ENCODE measurements around the gene SOHLH2.

SOHLH2 gene

DNA sequence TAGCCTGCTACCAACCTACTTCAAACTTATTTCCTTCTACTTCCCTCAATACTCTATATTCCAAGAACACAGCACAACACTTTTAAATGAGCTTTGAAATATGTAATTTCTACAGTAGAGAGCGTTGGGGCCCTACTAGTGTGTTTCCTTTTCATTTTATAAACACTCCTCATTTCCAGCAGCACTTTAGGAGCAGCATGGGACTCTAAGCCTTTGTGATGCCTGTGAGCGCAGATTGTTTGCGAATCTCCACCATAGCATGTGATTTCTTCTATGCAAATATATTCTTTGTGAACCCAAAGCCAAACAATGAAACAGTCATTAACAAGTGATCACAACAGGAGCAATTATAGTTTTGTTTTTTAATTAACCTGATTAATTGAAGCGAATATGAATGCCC is 3.6 kb downstream of the SOHLH2 start:
- no peak for DNase-seq
- H3K36me3 ChIP-seq (replicated peaks), result no peaks in the 10 kb centered on the region
- no peaks in the 10 kb centered on the region for H3K27me3 ChIP-seq (replicated peaks)
- TF ChIP-seq, protein P1, sequence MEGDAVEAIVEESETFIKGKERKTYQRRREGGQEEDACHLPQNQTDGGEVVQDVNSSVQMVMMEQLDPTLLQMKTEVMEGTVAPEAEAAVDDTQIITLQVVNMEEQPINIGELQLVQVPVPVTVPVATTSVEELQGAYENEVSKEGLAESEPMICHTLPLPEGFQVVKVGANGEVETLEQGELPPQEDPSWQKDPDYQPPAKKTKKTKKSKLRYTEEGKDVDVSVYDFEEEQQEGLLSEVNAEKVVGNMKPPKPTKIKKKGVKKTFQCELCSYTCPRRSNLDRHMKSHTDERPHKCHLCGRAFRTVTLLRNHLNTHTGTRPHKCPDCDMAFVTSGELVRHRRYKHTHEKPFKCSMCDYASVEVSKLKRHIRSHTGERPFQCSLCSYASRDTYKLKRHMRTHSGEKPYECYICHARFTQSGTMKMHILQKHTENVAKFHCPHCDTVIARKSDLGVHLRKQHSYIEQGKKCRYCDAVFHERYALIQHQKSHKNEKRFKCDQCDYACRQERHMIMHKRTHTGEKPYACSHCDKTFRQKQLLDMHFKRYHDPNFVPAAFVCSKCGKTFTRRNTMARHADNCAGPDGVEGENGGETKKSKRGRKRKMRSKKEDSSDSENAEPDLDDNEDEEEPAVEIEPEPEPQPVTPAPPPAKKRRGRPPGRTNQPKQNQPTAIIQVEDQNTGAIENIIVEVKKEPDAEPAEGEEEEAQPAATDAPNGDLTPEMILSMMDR (IDR thresholded peaks at IDR 0.05; ENCODE audit: low read depth, low read length, missing control alignments), result no peak
- in situ Hi-C loops (cut with HindIII; ENCODE audit: low pct_ligation_motif_present, low sequenced_read_pairs), result no loop called here
- H3K27ac ChIP-seq, result no peak overlapping the region
- no peak overlapping the region for H3K4me3 ChIP-seq (ENCODE audit: low read depth, low read length)

DNA sequence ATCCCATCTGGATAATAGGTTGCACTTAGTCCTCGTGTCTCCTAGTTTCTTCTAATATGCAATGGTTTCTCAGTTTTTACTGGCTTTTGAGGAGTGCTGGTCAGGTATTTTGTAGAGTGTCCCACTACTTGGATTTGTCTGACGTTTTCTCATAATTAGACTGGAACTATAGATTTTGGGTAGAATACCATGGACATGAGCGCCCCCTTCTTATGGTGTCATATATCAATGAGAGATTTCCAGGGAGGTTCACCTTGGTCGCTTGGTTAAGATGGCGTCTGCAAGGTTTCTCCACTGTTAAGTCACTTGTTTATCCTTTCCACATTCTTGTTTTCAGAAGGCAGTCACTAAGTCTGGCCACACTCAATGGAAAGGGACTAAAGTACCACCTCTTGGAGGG is 6.7 kb downstream of the SOHLH2 start:
- in situ Hi-C loops (cut with HindIII; ENCODE audit: low pct_ligation_motif_present, low sequenced_read_pairs), result no loop called here
- TF ChIP-seq, protein P1 (IDR thresholded peaks at IDR 0.05; ENCODE audit: low read depth, low read length, missing control alignments), result no peak
- no peak overlapping the region for H3K4me3 ChIP-seq (ENCODE audit: low read depth, low read length)
- no peaks in the 10 kb centered on the region for H3K36me3 ChIP-seq (replicated peaks)
- no peak for DNase-seq
- H3K27ac ChIP-seq, result no peak overlapping the region
- H3K27me3 ChIP-seq (replicated peaks), result no peaks in the 10 kb centered on the region

DNA sequence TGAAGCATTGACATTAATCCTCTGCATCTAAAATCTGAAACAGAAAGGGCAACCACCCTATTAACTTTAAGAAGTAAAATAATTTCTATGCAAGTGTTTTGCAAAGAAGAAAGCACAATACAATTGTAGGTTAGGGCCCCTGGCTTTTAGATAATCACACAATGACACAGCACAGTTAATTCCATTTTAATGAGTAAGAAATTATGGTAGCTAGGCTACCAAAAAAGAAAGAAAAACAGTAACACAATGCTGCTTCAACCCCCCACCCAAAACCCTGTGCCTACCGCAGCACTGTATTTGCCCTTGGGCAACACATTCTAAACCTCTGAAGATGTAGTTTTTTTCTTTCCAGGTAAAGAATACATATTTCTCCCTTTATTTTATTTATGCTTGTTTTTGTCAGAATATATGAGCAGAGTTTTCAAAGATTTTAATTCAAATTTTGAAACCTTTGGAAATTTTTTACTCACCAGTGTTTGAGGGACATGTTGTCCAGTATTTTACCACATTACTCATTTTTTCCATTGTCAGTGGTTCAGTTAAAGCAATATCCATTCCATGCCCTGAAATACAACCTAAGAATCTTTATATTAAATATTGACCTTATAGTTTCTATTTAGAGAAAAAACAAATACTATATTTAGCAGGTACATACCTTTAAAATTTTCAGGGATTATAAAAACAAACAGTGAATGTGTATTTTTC is 21.1 kb downstream of the SOHLH2 start:
- Histone ChIP-seq H3K27me3 (replicated peaks) (no peaks in the 10 kb centered on the region), H3K27ac (peak overlapping the region; percentile 54), H3K4me3 (ENCODE audit: low read depth, low read length) (no peak overlapping the region), H3K36me3 (replicated peaks) (no peaks in the 10 kb centered on the region)
- TF ChIP-seq, protein P1 (IDR thresholded peaks at IDR 0.05; ENCODE audit: low read depth, low read length, missing control alignments), result no peak
- peak; percentile 52 for DNase-seq
- in situ Hi-C loops (cut with HindIII; ENCODE audit: low pct_ligation_motif_present, low sequenced_read_pairs), result no loop called here

DNA sequence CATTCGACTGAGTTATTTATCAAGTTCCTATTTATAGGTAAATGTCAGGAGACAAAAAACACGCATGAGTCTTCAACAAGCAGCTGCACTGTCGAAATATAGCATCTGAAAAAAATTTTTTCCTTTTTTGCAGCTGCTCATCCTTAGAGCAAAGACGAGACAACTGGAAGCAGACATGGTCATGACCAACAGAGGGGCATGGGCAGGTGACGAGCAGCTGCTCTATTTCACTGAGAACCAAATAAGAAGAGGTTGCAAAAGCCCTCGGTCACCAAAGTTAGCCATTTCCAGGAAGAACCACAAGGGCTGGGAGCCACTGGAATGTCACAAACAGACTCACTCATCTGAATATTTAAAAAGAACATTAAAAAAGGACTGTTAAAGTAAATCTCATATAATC is 22.2 kb downstream of the SOHLH2 start:
- no peaks in the 10 kb centered on the region for H3K27me3 ChIP-seq (replicated peaks)
- TF ChIP-seq, protein P1 (IDR thresholded peaks at IDR 0.05; ENCODE audit: low read depth, low read length, missing control alignments), result peak; percentile 4
- no peak for DNase-seq
- no peaks in the 10 kb centered on the region for H3K36me3 ChIP-seq (replicated peaks)
- no peak overlapping the region for H3K4me3 ChIP-seq (ENCODE audit: low read depth, low read length)
- in situ Hi-C loops (cut with HindIII; ENCODE audit: low pct_ligation_motif_present, low sequenced_read_pairs), result no loop called here
- no peak overlapping the region for H3K27ac ChIP-seq

DNA sequence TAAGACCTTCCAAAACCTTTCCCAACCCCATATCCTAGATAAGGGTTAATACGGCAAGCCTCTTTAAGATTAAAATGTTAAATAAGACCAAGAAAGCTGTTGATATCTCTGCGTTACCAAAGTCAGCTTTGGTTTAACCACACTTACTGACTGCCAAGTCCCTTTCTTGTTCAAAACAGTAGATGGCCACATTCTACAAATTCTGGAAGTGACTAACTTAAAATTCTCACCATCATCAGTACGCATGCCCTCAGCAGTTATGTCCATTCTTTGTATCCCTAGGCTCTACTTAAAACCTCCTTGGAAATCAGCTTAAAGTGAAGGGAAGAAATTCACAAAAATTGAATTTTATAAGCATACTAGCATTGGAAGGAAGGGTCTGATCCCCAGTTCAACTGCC is 23.6 kb downstream of the SOHLH2 start:
- no peak overlapping the region for H3K27ac ChIP-seq
- H3K36me3 ChIP-seq (replicated peaks), result no peaks in the 10 kb centered on the region
- H3K27me3 ChIP-seq (replicated peaks), result no peaks in the 10 kb centered on the region
- in situ Hi-C loops (cut with HindIII; ENCODE audit: low pct_ligation_motif_present, low sequenced_read_pairs), result no loop called here
- DNase-seq, result no peak
- no peak overlapping the region for H3K4me3 ChIP-seq (ENCODE audit: low read depth, low read length)
- TF ChIP-seq, protein P1 (IDR thresholded peaks at IDR 0.05; ENCODE audit: low read depth, low read length, missing control alignments), result no peak

DNA sequence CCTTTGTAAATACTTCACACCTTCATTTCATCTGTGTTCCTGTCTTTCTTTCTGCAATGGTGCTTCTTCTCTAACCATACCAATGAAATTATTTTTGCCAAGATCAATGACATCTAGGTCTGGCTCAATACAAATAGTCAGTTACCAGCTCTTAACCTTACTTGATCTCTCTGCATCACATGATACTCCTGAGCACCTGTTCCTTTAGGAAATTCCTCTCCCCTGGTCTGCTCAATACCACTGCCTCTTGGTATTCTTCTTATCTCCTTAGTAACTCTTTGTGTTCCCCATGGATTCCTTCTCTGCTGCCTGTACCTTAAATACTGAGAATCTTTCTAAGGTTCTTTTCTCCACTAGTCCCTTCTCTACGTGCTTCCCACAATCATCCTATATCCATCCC is 25.9 kb downstream of the SOHLH2 start:
- Histone ChIP-seq H3K27ac (no peak overlapping the region), H3K36me3 (replicated peaks) (no peaks in the 10 kb centered on the region), H3K27me3 (replicated peaks) (no peaks in the 10 kb centered on the region), H3K4me3 (ENCODE audit: low read depth, low read length) (no peak overlapping the region)
- TF ChIP-seq, protein P1 (IDR thresholded peaks at IDR 0.05; ENCODE audit: low read depth, low read length, missing control alignments), result no peak
- DNase-seq, result no peak
- in situ Hi-C loops (cut with HindIII; ENCODE audit: low pct_ligation_motif_present, low sequenced_read_pairs), result no loop called here
